GM12874 (cell line): ENCODE results near the gene BAD.

Experiments used
- TF ChIP-seq, protein P1 (sequence below): IDR thresholded peaks from 2 replicates; pipeline ENCODE4 v1.5.1; 2011; ENCODE audit warnings: low read depth, mild to moderate bottlenecking, control low read depth, low read length, moderate library complexity; ENCODE audit not compliant: insufficient read depth

The BAD gene

DNA sequence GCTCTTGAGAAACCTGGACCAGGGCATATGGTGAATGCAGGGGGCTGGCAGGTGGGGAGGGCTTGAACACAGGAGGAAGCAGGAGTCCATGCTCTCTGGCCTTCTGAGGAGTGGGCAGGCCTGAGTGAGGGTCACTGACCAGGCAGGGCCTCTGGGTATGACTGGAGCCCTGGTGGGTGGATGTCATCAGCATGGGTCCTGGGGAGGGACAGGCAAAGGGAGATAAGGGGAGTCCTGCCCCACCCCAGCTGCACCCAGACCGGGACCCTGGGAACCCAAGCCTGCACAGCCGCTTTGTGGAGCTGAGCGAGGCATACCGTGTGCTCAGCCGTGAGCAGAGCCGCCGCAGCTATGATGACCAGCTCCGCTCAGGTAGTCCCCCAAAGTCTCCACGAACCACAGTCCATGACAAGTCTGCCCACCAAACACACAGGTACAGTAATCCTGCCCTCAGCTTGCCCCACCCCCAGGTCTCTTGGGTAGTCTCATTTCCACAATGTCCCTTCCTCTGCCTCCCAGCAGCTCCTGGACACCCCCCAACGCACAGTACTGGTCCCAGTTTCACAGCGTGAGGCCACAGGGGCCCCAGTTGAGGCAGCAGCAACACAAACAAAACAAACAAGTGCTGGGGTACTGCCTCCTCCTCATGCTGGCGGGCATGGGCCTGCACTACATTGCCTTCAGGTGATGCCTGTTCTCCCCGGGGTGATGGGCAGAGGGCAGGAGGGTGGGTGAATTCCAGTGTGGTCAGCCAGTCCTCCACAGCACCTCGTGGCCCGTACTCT, 52.1 kb downstream of the BAD start:
- TF ChIP-seq, protein P1, sequence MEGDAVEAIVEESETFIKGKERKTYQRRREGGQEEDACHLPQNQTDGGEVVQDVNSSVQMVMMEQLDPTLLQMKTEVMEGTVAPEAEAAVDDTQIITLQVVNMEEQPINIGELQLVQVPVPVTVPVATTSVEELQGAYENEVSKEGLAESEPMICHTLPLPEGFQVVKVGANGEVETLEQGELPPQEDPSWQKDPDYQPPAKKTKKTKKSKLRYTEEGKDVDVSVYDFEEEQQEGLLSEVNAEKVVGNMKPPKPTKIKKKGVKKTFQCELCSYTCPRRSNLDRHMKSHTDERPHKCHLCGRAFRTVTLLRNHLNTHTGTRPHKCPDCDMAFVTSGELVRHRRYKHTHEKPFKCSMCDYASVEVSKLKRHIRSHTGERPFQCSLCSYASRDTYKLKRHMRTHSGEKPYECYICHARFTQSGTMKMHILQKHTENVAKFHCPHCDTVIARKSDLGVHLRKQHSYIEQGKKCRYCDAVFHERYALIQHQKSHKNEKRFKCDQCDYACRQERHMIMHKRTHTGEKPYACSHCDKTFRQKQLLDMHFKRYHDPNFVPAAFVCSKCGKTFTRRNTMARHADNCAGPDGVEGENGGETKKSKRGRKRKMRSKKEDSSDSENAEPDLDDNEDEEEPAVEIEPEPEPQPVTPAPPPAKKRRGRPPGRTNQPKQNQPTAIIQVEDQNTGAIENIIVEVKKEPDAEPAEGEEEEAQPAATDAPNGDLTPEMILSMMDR: no peak

DNA sequence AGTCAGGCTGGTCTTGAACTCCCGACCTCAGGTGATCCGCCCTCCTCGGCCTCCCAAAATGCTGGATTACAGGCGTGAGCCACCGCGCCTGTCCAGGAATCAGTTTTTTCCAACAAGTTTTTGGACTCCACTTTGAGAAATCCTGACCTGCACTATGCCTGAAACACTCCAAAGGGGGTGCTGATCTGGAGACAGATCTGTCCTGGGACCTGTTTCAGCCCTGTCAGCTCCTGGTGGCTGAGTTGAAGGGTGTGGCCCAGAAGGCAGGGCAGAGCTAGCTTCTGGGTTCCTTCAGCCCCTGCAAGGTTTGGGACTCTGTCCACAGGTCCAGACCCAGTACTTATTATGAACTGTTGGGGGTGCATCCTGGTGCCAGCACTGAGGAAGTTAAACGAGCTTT, 52.9 kb downstream of the BAD start:
- TF ChIP-seq, protein P1: no peak

DNA sequence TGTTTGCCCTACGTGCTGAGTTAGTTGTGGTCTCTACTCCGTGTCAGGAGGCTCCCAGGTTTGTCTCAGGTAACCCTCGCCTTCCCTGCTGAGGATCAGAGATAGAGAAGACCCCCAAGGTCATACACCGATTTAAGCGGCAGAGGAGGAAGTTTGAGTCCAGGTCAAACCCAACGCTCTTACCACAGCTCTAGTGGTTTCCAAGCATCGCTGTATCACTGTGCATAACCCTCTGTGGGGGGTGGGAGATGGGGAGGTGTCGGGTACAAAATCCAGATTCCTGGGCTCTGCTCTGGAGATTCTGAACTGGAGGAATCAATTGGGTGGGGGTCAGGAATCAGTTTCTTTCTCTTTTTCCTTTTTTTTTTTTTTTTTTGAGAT, 53.5 kb downstream of the BAD start:
- TF ChIP-seq, protein P1: no peak

DNA sequence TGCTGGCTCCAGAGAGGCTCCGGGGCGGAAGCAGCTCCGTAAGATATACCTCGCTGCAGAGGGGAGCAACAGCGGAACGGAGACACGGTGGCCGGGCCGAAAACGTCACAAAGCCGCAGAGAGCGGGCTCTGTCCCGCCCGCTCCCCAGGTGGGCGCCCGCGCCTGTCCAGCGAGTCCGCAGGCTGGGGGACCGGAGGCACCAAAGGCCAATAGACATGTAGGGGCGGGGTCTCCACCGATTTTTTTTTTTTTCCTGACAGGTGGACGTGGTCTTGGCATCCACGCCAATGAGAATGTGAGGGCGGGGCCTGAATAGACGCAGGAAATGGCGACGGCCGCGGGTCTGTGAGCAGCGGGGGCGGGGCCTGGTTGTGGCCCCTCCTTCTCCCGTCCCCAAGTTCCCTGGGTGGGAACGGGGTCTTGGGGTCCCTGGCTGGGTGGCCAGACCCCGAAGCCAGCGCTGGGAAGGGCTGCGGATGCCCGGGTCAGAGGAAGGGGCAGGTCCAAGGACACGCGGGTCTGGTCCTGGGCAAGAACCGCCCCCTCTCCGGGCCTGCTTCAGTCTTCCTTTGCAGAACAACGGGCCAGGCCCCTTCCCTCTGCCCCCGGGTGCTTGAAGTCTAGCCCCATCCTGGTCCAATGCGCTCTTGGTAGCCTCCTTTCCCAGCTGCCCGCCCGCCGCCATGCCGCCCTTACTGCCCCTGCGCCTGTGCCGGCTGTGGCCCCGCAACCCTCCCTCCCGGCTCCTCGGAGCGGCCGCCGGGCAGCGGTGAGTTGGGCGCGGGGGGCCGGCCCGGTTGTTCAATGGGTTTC, 54.1 kb downstream of the BAD start, which contains the start of gene DNAJC4:
Gene DNAJC4 (plus strand): TSS at position 378 of the 814 bp plus-strand sequence. CDS start 307 bp downstream, at position 685.
- TF ChIP-seq, protein P1: no peak

DNA sequence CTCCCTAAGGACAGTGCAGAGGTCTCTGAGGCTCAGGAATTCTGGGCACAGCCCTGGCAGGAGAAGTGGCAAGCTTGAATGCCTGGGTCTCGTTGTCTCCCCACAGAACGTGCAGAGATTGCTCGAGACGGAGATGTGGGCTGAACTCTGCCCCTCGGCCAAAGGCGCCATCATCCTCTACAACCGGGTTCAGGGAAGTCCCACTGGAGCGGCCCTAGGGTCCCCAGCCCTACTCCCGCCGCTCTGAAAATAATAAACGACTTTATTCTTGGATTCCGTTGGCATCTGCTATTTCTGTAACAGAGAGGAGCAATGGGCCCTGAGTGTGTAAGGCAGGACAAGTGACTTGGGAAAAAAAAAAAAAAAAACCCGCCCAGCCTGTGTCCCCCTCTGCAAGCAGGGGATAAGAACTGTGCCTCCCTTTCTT, 54.7 kb downstream of the BAD start:
- TF ChIP-seq, protein P1: no peak

DNA sequence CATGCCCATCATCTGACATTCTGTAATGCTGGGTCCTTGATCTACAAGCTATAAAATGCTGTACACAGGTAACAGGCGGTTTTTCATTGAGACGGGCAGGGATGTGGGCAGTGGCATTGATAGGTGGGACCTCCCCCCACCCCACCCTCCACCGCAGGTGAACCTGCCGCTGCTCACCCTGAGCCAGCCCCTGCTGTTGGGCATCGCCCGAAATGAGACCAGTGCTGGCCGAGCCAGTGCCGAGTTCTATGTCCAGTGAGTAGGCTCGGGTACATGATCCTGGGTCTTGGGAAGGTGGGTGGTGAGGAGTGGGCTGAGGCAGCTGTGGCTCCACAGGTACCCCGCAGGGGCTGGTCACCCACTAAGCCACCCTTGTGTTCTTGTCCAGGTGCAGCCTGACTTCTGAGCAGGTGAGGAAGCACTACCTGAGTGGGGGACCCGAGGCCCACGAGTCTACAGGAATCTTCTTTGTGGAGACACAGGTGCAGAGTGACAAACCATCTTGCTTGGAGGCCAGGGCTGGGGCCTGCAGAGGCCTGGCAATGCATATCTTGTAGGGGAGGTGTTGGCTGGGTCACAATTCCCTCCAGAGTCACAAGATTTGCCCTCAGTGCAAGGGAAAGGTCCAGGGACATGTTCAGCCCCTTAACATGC, 55.2 kb downstream of the BAD start:
- TF ChIP-seq, protein P1: no peak

DNA sequence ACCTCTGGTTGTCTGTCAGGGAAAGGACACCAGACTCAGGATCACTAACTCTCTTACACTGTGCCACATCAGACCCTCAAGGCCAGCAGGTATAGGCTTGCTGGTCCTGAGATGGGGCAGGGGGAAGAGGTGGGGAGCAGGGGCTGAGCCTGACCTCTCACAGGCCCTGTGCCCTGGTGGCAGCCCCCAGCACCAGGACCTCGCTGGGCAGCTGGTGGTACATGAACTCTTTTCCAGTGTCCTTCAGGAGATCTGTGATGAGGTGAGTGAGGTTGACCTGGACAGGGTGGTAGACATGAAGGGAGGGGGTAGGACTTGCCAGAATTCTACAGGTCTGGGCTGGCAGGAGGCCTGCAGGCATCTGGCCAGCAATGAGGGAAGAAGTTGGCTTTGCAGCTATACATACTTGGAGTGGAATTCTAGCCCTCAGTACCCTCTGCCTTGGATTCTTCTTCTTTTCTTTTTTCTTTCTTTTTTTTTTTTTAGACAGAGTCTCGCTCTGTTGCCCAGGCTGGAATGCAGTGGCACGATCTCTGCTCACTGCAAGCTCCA, 57.0 kb downstream of the BAD start:
- TF ChIP-seq, protein P1: no peak
